Osteocyte (in vitro differentiated cells): ENCODE data around the gene GNAO1. TPM values are rescaled to one million over a fixed set of nuclear protein-coding genes. Genes with fewer than 3 reads are reported as not detected.

ENCODE experiments used
- DNase-seq: peaks from one replicate; pipeline ENCODE4 v3.0.0; 2021; ENCODE audit warnings: mixed read lengths; ENCODE audit not compliant: unreplicated experiment; ENCODE audit errors: extremely low spot score
- H3K27ac Mint-ChIP-seq: one replicate; pipeline ENCODE4 v1.8.0; 2021; ENCODE audit warnings: mild to moderate bottlenecking, mixed read lengths; ENCODE audit not compliant: unreplicated experiment
- H3K27me3 Mint-ChIP-seq: one replicate; pipeline ENCODE4 v1.8.0; 2021; ENCODE audit warnings: mixed read lengths; ENCODE audit not compliant: unreplicated experiment
- H3K36me3 Mint-ChIP-seq: one replicate; pipeline ENCODE4 v1.8.0; 2021; ENCODE audit warnings: mixed read lengths; ENCODE audit not compliant: unreplicated experiment
- H3K4me1 Mint-ChIP-seq: one replicate; pipeline ENCODE4 v1.8.0; 2021; ENCODE audit warnings: mixed read lengths; ENCODE audit not compliant: unreplicated experiment
- H3K4me3 Mint-ChIP-seq: one replicate; pipeline ENCODE4 v1.8.0; 2021; ENCODE audit warnings: mild to moderate bottlenecking, moderate library complexity, mixed read lengths; ENCODE audit not compliant: unreplicated experiment
- H3K9me3 Mint-ChIP-seq: one replicate; pipeline ENCODE4 v1.8.0; 2021; ENCODE audit warnings: mixed read lengths; ENCODE audit not compliant: unreplicated experiment
- total RNA-seq: library from RNA; stranded (reverse); gene quantifications from 2 replicates; pipeline ENCODE4 v1.2.1, GENCODE V29; 2021
- TF ChIP-seq, protein P1 (sequence below): fragments of 200-600 bp; sonication (generic); IDR thresholded peaks from 2 replicates; pipeline ENCODE4 v1.5.0; 2021; ENCODE audit warnings: antibody characterized with exemption, mild to moderate bottlenecking, moderate library complexity

The GNAO1 gene
- total RNA-seq, 1 donor from 2014 or later, result 0.56 TPM

GRCh38 chr16:56263711-56264608, 72.7 kb downstream of the GNAO1 start:
- Mint-ChIP-seq H3K27me3 (no peaks in the 10 kb centered on the region), H3K4me3 (no peak overlapping the region), H3K4me1 (peaks cover 4% of the 10 kb centered on the region), H3K36me3 (no peaks in the 10 kb centered on the region), H3K9me3 (no peaks in the 10 kb centered on the region), H3K27ac (no peak overlapping the region)
- TF ChIP-seq, protein P1, sequence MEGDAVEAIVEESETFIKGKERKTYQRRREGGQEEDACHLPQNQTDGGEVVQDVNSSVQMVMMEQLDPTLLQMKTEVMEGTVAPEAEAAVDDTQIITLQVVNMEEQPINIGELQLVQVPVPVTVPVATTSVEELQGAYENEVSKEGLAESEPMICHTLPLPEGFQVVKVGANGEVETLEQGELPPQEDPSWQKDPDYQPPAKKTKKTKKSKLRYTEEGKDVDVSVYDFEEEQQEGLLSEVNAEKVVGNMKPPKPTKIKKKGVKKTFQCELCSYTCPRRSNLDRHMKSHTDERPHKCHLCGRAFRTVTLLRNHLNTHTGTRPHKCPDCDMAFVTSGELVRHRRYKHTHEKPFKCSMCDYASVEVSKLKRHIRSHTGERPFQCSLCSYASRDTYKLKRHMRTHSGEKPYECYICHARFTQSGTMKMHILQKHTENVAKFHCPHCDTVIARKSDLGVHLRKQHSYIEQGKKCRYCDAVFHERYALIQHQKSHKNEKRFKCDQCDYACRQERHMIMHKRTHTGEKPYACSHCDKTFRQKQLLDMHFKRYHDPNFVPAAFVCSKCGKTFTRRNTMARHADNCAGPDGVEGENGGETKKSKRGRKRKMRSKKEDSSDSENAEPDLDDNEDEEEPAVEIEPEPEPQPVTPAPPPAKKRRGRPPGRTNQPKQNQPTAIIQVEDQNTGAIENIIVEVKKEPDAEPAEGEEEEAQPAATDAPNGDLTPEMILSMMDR, result no peak
- DNase-seq, result no peak

DNA sequence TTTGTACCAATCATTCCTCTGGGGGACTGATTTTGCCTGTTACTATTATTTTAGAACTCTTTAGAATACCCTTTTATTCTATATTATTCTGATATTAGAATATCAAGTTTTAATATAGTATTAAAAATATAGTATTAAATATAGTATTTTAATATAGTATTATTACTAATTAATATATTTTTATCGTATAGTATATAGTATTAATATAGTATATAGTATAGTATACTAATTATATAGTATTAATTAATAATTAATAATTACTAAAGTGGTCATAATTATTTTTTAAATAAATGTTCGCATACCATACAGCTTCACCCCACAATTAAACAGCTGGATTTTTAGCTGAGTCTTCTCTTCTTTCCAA, 73.3 kb downstream of the GNAO1 start:
- H3K36me3 Mint-ChIP-seq, result no peaks in the 10 kb centered on the region

GRCh38 chr16:56265184-56265583, 73.9 kb downstream of the GNAO1 start:
- no peaks in the 10 kb centered on the region for H3K27me3 Mint-ChIP-seq
- H3K36me3 Mint-ChIP-seq, result no peaks in the 10 kb centered on the region
- H3K4me1 Mint-ChIP-seq, result peaks cover 13% of the 10 kb centered on the region
- no peak overlapping the region for H3K4me3 Mint-ChIP-seq
- TF ChIP-seq, protein P1, result no peak
- DNase-seq, result no peak
- H3K9me3 Mint-ChIP-seq, result no peaks in the 10 kb centered on the region
- H3K27ac Mint-ChIP-seq, result no peak overlapping the region

More for the DNA sequence above, 73.3 kb downstream of the GNAO1 start:
- Mint-ChIP-seq H3K4me1 (peaks cover 9% of the 10 kb centered on the region), H3K9me3 (no peaks in the 10 kb centered on the region), H3K27ac (no peak overlapping the region), H3K4me3 (no peak overlapping the region), H3K27me3 (no peaks in the 10 kb centered on the region)
- DNase-seq, result no peak
- TF ChIP-seq, protein P1, result no peak

GRCh38 chr16:56265746-56266145, 74.5 kb downstream of the GNAO1 start:
- peaks cover 13% of the 10 kb centered on the region for H3K4me1 Mint-ChIP-seq
- DNase-seq, result no peak
- no peaks in the 10 kb centered on the region for H3K9me3 Mint-ChIP-seq
- no peak overlapping the region for H3K4me3 Mint-ChIP-seq
- TF ChIP-seq, protein P1, result no peak
- H3K36me3 Mint-ChIP-seq, result no peaks in the 10 kb centered on the region
- H3K27ac Mint-ChIP-seq, result no peak overlapping the region
- no peaks in the 10 kb centered on the region for H3K27me3 Mint-ChIP-seq

GRCh38 chr16:56266641-56267607, 75.6 kb downstream of the GNAO1 start:
- Mint-ChIP-seq H3K36me3 (no peaks in the 10 kb centered on the region), H3K9me3 (no peaks in the 10 kb centered on the region), H3K27me3 (no peaks in the 10 kb centered on the region), H3K4me3 (no peak overlapping the region), H3K4me1 (peaks cover 17% of the 10 kb centered on the region), H3K27ac (no peak overlapping the region)
- no peak for DNase-seq
- TF ChIP-seq, protein P1, result no peak
